Measurements from ENCODE around the gene UBTD1. TPM values are rescaled to one million over a fixed set of nuclear protein-coding genes. Genes with fewer than 3 reads are reported as not detected.

The UBTD1 gene
- total and polyA plus RNA-seq, 12 donors, result 1.4 to 24.2 (median 13.4) TPM

- Histone ChIP-seq H3K36me3 (replicated peaks in 1 of 2) (no peaks in the 10 kb centered on the region), H3K27me3 (no peaks in the 10 kb centered on the region), H3K27ac (no peak overlapping the region), H3K4me3 (no peak overlapping the region), H3K4me1 (replicated peaks in 1 of 2) (no peaks in the 10 kb centered on the region), H3K9me3 (replicated peaks in 1 of 3) (no peaks in the 10 kb centered on the region)
- 85 to 92% (median 86%) methylated on average over 4 to 6 of the region's 6 CpGs for WGBS, 4 donors
- no peak for TF ChIP-seq POLR2A (IDR thresholded peaks at IDR 0.05)
- peak; percentile 9 to 45 (median 28) for TF ChIP-seq CTCF (IDR thresholded peaks at IDR 0.05)
- peak in 3 of 7 donors; percentile 34 to 46 (median 44) for DNase-seq
- intact Hi-C loops (cut with DNase I), result no loop called here
Observed at GRCh38 chr10:97534746-97535367, 36.1 kb downstream of the UBTD1 start.

GRCh38 chr10:97537186-97537869, 38.6 kb downstream of the UBTD1 start:
- H3K4me3 ChIP-seq, result no peak overlapping the region
- 68 to 84% (median 83%) methylated on average over 3 to 5 of the region's 5 CpGs for WGBS, 4 donors
- DNase-seq, result no peak
- intact Hi-C loops (cut with DNase I), result no loop called here
- no peaks in the 10 kb centered on the region for H3K27me3 ChIP-seq
- no peaks in the 10 kb centered on the region for H3K36me3 ChIP-seq (replicated peaks in 1 of 2)
- H3K27ac ChIP-seq, result no peak overlapping the region
- no peak for TF ChIP-seq POLR2A (IDR thresholded peaks at IDR 0.05)
- no peak for TF ChIP-seq CTCF (IDR thresholded peaks at IDR 0.05)
- H3K9me3 ChIP-seq (replicated peaks in 1 of 3), result no peaks in the 10 kb centered on the region
- peaks cover 5 to 8% of the 10 kb centered on the region in 2 donors for H3K4me1 ChIP-seq (replicated peaks in 1 of 2)

GRCh38 chr10:97538411-97538810, 39.7 kb downstream of the UBTD1 start:
- no peaks in the 10 kb centered on the region for H3K27me3 ChIP-seq
- peaks cover 12 to 19% of the 10 kb centered on the region in 2 donors for H3K4me1 ChIP-seq (replicated peaks in 1 of 2)
- intact Hi-C loops (cut with DNase I), result no loop called here
- no peak overlapping the region for H3K4me3 ChIP-seq
- no peaks in the 10 kb centered on the region for H3K9me3 ChIP-seq (replicated peaks in 1 of 3)
- peak overlapping the region in 1 of 5 donors; percentile 2 for H3K27ac ChIP-seq
- 8 to 50% (median 36%) methylated on average over 4 of the region's 4 CpGs for WGBS, 4 donors
- H3K36me3 ChIP-seq (replicated peaks in 1 of 2), result no peaks in the 10 kb centered on the region
- TF ChIP-seq CTCF (IDR thresholded peaks at IDR 0.05), result no peak
- TF ChIP-seq POLR2A (IDR thresholded peaks at IDR 0.05), result no peak
- DNase-seq, result no peak

DNA sequence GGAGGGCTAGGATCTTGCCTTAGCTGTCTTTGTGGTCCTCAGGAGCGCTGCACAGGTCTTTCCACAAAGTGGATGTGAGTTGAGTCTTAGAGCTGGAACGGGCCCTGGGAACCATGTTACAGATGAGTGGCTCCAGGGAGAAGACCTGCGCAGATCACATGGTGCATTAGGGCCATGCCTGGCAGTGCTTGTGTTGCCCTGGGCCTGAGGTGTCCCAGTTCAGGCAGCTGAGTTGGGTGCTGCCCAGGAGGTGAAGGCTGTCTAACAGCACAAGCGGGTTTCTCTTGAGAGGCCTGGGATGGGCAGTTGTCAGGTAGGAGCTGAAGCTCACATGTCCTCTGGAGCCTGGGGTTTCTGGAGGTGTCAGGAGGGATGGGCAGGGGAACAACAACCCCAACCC, 40.1 kb downstream of the UBTD1 start:
- H3K4me1 ChIP-seq (replicated peaks in 1 of 2), result peaks cover 12 to 22% of the 10 kb centered on the region in 2 donors
- H3K36me3 ChIP-seq (replicated peaks in 1 of 2), result no peaks in the 10 kb centered on the region
- intact Hi-C loops (cut with DNase I), result no loop called here
- 89 to 97% (median 96%) methylated on average over 4 of the region's 4 CpGs; no CpG with 5 or more reads in 1 of the 4 donors for WGBS, 4 donors
- H3K4me3 ChIP-seq, result no peak overlapping the region
- H3K27me3 ChIP-seq, result no peaks in the 10 kb centered on the region
- H3K27ac ChIP-seq, result peak overlapping the region in 2 of 5 donors; percentile 2 to 6
- H3K9me3 ChIP-seq (replicated peaks in 1 of 3), result no peaks in the 10 kb centered on the region
- DNase-seq, result no peak
- no peak for TF ChIP-seq CTCF (IDR thresholded peaks at IDR 0.05)
- no peak for TF ChIP-seq POLR2A (IDR thresholded peaks at IDR 0.05)
